Spleen (tissue), 11 donors: ENCODE data around the gene SPOPL. TPM values are rescaled to one million over a fixed set of nuclear protein-coding genes. Genes with fewer than 3 reads are reported as not detected.
"Not testable (repeated sequence)": the region's sequence is repeated elsewhere in the genome, so short reads cannot be mapped to it uniquely, and the experiment has no call there.

Experiments
- DNase-seq: peaks from one replicate; pipeline ENCODE4 v3.0.0-alpha.2; 2020
- H3K27ac ChIP-seq, 8 donors: fragments of 200-600 bp; sonication (generic) in 7 of 8; 1 replicate in 4 of 8; 2 replicates in 4 of 8; pipeline versions ENCODE4 v1.5.0 to v1.8.0; 2016 to 2021; ENCODE audit warnings: inconsistent platforms in 4 of 8, mild to moderate bottlenecking in 4 of 8, moderate library complexity in 1 of 8
- H3K27me3 ChIP-seq, 7 donors: fragments of 200-600 bp; sonication (generic) in 6 of 7; replicated peaks in 1 of 7; 1 replicate in 4 of 7; 2 replicates in 3 of 7; pipeline versions ENCODE4 v1.5.0 to v1.8.0; 2016 to 2021; ENCODE audit warnings: inconsistent platforms in 3 of 7, mild to moderate bottlenecking in 1 of 7
- H3K36me3 ChIP-seq, 6 donors: fragments of 200-600 bp; sonication (generic) in 5 of 6; 1 replicate in 4 of 6; 2 replicates in 2 of 6; pipeline versions ENCODE4 v1.5.0 to v1.8.0; 2016 to 2021; ENCODE audit warnings: inconsistent platforms in 2 of 6
- H3K4me1 ChIP-seq, 6 donors: fragments of 200-600 bp; sonication (generic) in 5 of 6; 1 replicate in 3 of 6; 2 replicates in 3 of 6; pipeline versions ENCODE4 v1.5.0 to v1.8.0; 2016 to 2021; ENCODE audit warnings: inconsistent platforms in 3 of 6
- H3K4me3 ChIP-seq, 8 donors: fragments of 200-600 bp; sonication (generic) in 7 of 8; 1 replicate in 4 of 8; 2 replicates in 4 of 8; pipeline versions ENCODE4 v1.5.0 to v1.8.0; 2016 to 2021; ENCODE audit warnings: inconsistent platforms in 4 of 8, mild to moderate bottlenecking in 4 of 8, moderate library complexity in 2 of 8
- H3K9me3 ChIP-seq, 8 donors: fragments of 200-600 bp; sonication (generic) in 7 of 8; 1 replicate in 4 of 8; 2 replicates in 4 of 8; pipeline versions ENCODE4 v1.5.0 to v1.8.0; 2016 to 2021; ENCODE audit warnings: inconsistent platforms in 4 of 8
- CTCF ChIP-seq, 11 experiments: fragments of 200-600 bp in 7 of 11; fragments of 450-650 bp in 4 of 11; sonication (generic) in 4 of 11; IDR thresholded peaks in 8 of 11; conservative IDR thresholded peaks in 3 of 11; 1 replicate in 7 of 11; 2 replicates in 4 of 11; pipeline versions ENCODE4 v1.4.0 to v1.8.0; 2016 to 2021; ENCODE audit warnings: antibody characterized with exemption in 11 of 11, inconsistent platforms in 4 of 11, mild to moderate bottlenecking in 1 of 11
- POLR2A ChIP-seq, 3 donors: fragments of 450-650 bp; IDR thresholded peaks; one replicate each; pipeline ENCODE4 v1.5.1; 2017; ENCODE audit warnings: antibody characterized with exemption in 3 of 3, mild to moderate bottlenecking in 1 of 3
- POLR2AphosphoS5 ChIP-seq, 3 donors: sonication (generic); formaldehyde crosslinking; IDR thresholded peaks; one replicate each; pipeline ENCODE4 v1.5.1; 2017; ENCODE audit warnings: antibody characterized with exemption in 3 of 3
- WGBS, 5 donors: extraction: QIAGEN DNeasy Blood & Tissue Kit in 3 of 5; methylation state at CpG; one replicate each; pipeline versions ENCODE4 v1.1.5 to v1.1.7; 2013 to 2018; 5-methylcytosine and 5-hydroxymethylcytosine counted together
- intact Hi-C: fragments of 100-400 bp; cut with DNase I; formaldehyde crosslinking; loops from one replicate; pipeline ENCODE4 v1.15.0; 2023; ENCODE audit warnings: low total_unique reads
- polyA plus RNA-seq, 3 donors: library from polyadenylated mRNA; stranded (reverse); fragments of 200-250 nt; gene quantifications; one replicate each; pipeline ENCODE4 v1.2.1, GENCODE V29; 2013
- total RNA-seq, 7 donors: library from RNA; depleted of rRNA in 3 of 7; stranded (reverse); fragments of >200 nt in 3 of 7; fragmentation: NEBNext Ultra II Directional in 4 of 7; extraction: Animal tissue kit (Norgen Biotek cat#: 25700) in 4 of 7; gene quantifications; one replicate each; pipeline versions ENCODE4 v1.1.0 to v1.2.1, GENCODE V29; 2016 to 2021
- donor health status: healthy with polysubstance abuse.
- donor health status: DM: no; HTN: no; CAD: no; lungs with moderate emphysema.
- donor health status: DM: no; HTN: no; CAD: no.
- donor health status: Bipolar disorder and iron deficiency.
- donor health status: healthy.
- donor health status: DM: no; HTN: no; CAD: no.
- donor health status: DM: yes; HTN: yes; CAD: no.

Gene SPOPL
- total and polyA plus RNA-seq, 10 donors = 4.8 to 48.8 (median 36.8) TPM

GRCh38 chr2:138476940-138477339 is 24.6 kb upstream of the SPOPL start:
- Histone ChIP-seq H3K27ac (no peak overlapping the region), H3K9me3 (no peaks in the 10 kb centered on the region), H3K36me3 (no peaks in the 10 kb centered on the region), H3K4me3 (no peak overlapping the region), H3K27me3 (no peaks in the 10 kb centered on the region), H3K4me1 (peaks cover 0 to 22% (median 11%) of the 10 kb centered on the region in 6 donors)
- no peak for DNase-seq
- WGBS, 5 donors = 94 to 98% (median 97%) methylated on average over 4 of the region's 4 CpGs
- no peak for TF ChIP-seq POLR2AphosphoS5 (IDR thresholded peaks at IDR 0.05)
- TF ChIP-seq POLR2A (IDR thresholded peaks at IDR 0.05) = no peak
- no peak for TF ChIP-seq CTCF (IDR thresholded peaks at IDR 0.05 in 8 of 11, conservative IDR thresholded peaks at IDR 0.05 in 3 of 11)
- intact Hi-C loops = no loop called here

GRCh38 chr2:138482796-138483195 is 18.8 kb upstream of the SPOPL start:
- H3K27ac ChIP-seq, DNase-seq, H3K27me3 ChIP-seq, intact Hi-C loops, H3K4me3 ChIP-seq, H3K36me3 ChIP-seq, H3K4me1 ChIP-seq, H3K9me3 ChIP-seq: not testable (repeated sequence)

GRCh38 chr2:138485019-138485418 is 16.6 kb upstream of the SPOPL start:
- Histone ChIP-seq H3K4me3 (no peak overlapping the region), H3K9me3 (peaks cover 0 to 4% (median 0%) of the 10 kb centered on the region in 8 donors), H3K36me3 (no peaks in the 10 kb centered on the region), H3K27ac (no peak overlapping the region), H3K4me1 (no peaks in the 10 kb centered on the region), H3K27me3 (no peaks in the 10 kb centered on the region)
- DNase-seq = no peak
- intact Hi-C loops = no loop called here
- no peak for TF ChIP-seq POLR2AphosphoS5 (IDR thresholded peaks at IDR 0.05)
- no peak for TF ChIP-seq CTCF (IDR thresholded peaks at IDR 0.05 in 8 of 11, conservative IDR thresholded peaks at IDR 0.05 in 3 of 11)
- no peak for TF ChIP-seq POLR2A (IDR thresholded peaks at IDR 0.05)

DNA sequence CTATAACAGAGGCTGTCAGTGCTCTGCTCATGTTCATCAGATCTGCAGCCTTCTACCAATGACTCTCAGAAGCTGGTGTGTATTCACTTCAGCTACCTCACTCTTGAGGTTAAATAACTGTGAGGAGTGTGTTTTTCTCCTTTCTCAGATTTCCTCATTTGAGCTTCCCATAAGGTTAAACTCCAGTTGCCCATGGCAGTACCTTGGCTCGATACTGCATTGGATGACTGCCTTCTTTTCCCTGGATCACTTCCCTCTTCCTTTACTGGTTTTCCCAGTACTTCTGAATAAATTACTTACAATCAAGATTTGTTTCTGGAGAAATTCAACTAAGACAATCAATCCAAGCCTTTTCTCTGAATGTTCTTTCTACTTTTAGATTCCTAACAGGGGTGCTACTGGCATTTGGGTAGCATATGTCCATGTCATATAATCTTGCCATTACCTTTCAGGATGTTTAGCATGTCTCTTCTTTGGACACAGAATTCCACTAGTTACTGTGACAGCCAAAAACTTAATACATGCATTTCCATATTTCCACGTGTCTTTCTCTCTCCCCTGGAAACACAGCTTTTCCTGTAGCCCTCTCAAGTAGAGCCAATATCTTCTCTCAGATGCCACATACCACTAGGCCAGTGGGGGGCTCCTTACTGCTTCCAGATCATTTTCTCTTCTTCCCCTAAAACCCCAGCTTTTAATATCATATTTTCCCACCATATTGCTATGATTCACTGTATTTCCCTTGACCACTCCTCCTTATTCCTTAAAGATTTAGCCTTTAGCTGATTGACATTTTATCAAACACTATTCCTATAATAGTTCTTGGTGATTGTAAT is 15.0 kb upstream of the SPOPL start:
- Histone ChIP-seq H3K27ac (no peak overlapping the region), H3K4me1 (no peaks in the 10 kb centered on the region), H3K27me3 (no peaks in the 10 kb centered on the region), H3K9me3 (peaks cover 0 to 4% (median 0%) of the 10 kb centered on the region in 8 donors), H3K36me3 (no peaks in the 10 kb centered on the region), H3K4me3 (no peak overlapping the region)
- intact Hi-C loops = no loop called here
- 60 to 81% (median 66%) methylated on average over 2 of the region's 2 CpGs for WGBS, 5 donors
- no peak for DNase-seq
- TF ChIP-seq POLR2AphosphoS5 (IDR thresholded peaks at IDR 0.05) (no peak), POLR2A (IDR thresholded peaks at IDR 0.05) (no peak), CTCF (IDR thresholded peaks at IDR 0.05 in 8 of 11, conservative IDR thresholded peaks at IDR 0.05 in 3 of 11) (no peak)
